HL-60/S4 (cell line): ENCODE measurements around the gene PCBP3.
"Not testable (repeated sequence)": the region's sequence is repeated elsewhere in the genome, so short reads cannot be mapped to it uniquely, and the experiment has no call there.

Experiments used
- in situ Hi-C: fragments of 300-500 bp; cut with MboI; formaldehyde crosslinking; loops from 2 replicates; pipeline ENCODE4 v1.14.3; 2022; ENCODE audit warnings: low sequenced_read_pairs

The PCBP3 gene

GRCh38 chr21:45972716-45973474 lies 329.4 kb downstream of the PCBP3 start:
- in situ Hi-C loops = no loop called here

- in situ Hi-C loops = no loop called here
Measured at GRCh38 chr21:45973475-45974072, 330.0 kb downstream of the PCBP3 start.

- in situ Hi-C loops = no loop called here
Measured at GRCh38 chr21:45974073-45975019, 330.8 kb downstream of the PCBP3 start.

GRCh38 chr21:45975020-45975666 lies 331.6 kb downstream of the PCBP3 start:
- in situ Hi-C loops = no loop called here

- in situ Hi-C loops = not testable (repeated sequence)
Measured at GRCh38 chr21:45975667-45976409, 332.3 kb downstream of the PCBP3 start.

GRCh38 chr21:45976701-45977311 lies 333.3 kb downstream of the PCBP3 start:
- in situ Hi-C loops = no loop called here

GRCh38 chr21:45977396-45977795 lies 333.9 kb downstream of the PCBP3 start:
- in situ Hi-C loops = no loop called here

GRCh38 chr21:45979141-45979631 lies 335.7 kb downstream of the PCBP3 start:
- in situ Hi-C loops = no loop called here

- in situ Hi-C loops = no loop called here
Measured at GRCh38 chr21:45979651-45980050, 336.1 kb downstream of the PCBP3 start.

- in situ Hi-C loops = no loop called here
Measured at GRCh38 chr21:45980271-45980670, 336.7 kb downstream of the PCBP3 start.

- in situ Hi-C loops = no loop called here
Measured at GRCh38 chr21:45980697-45981096, 337.2 kb downstream of the PCBP3 start.

GRCh38 chr21:45981151-45982091 lies 337.9 kb downstream of the PCBP3 start, which contains the start of gene COL6A1:
COL6A1 (plus strand) TSS chr21:45981770; CDS start chr21:45981851, 81 bp downstream.
- in situ Hi-C loops = no loop called here

GRCh38 chr21:45982092-45982757 lies 338.7 kb downstream of the PCBP3 start:
- in situ Hi-C loops = no loop called here

GRCh38 chr21:45982758-45983648 lies 339.5 kb downstream of the PCBP3 start:
- in situ Hi-C loops = no loop called here

GRCh38 chr21:45983649-45983965 lies 340.1 kb downstream of the PCBP3 start:
- in situ Hi-C loops = no loop called here

GRCh38 chr21:45983981-45984551 lies 340.5 kb downstream of the PCBP3 start:
- in situ Hi-C loops = no loop called here
